Gastrocnemius medialis (tissue), 4 donors: Measurements from ENCODE around the gene EMCN. TPM values are rescaled to one million over a fixed set of nuclear protein-coding genes. Genes with fewer than 3 reads are reported as not detected.

Source experiments
- ATAC-seq, 2 donors: fragments of 150-250 bp; one replicate each; pipeline ENCODE4 v1.9.1; 2016
- DNase-seq, 2 donors: peaks; one replicate each; pipeline ENCODE4 v3.0.0-alpha.2; 2019
- H3K27ac ChIP-seq, 4 donors: fragments of 200-600 bp; sonication (generic); 1 replicate in 1 of 4; 2 replicates in 3 of 4; pipeline ENCODE4 v1.5.1; 2016 to 2018; ENCODE audit warnings: mild to moderate bottlenecking in 2 of 4, moderate library complexity in 1 of 4
- H3K27me3 ChIP-seq, 3 donors: fragments of 200-600 bp; sonication (generic) in 2 of 3; 1 replicate in 1 of 3; 2 replicates in 2 of 3; pipeline versions ENCODE4 v1.5.1 to v1.6.0; 2016 to 2019; ENCODE audit warnings: mild to moderate bottlenecking in 1 of 3, moderate library complexity in 1 of 3
- H3K36me3 ChIP-seq, 2 donors: fragments of 200-600 bp; sonication (generic) in 1 of 2; one replicate each; pipeline ENCODE4 v1.5.1; 2017 to 2018
- H3K4me1 ChIP-seq, 2 donors: fragments of 200-600 bp; sonication (generic) in 1 of 2; one replicate each; pipeline ENCODE4 v1.5.1; 2016 to 2017; ENCODE audit warnings: mild to moderate bottlenecking in 2 of 2
- H3K4me3 ChIP-seq, 4 donors: fragments of 200-600 bp; sonication (generic) in 3 of 4; 1 replicate in 1 of 4; 2 replicates in 3 of 4; pipeline ENCODE4 v1.5.1; 2016 to 2019; ENCODE audit warnings: mild to moderate bottlenecking in 2 of 4
- H3K9me3 ChIP-seq, 3 donors: fragments of 200-600 bp; sonication (generic) in 2 of 3; 1 replicate in 1 of 3; 2 replicates in 2 of 3; pipeline ENCODE4 v1.5.1; 2016 to 2019
- CTCF ChIP-seq, 5 experiments: fragments of 450-650 bp in 3 of 5; fragments of 200-600 bp in 2 of 5; sonication (generic) in 2 of 5; IDR thresholded peaks in 4 of 5; conservative IDR thresholded peaks in 1 of 5; 1 replicate in 4 of 5; 2 replicates in 1 of 5; pipeline ENCODE4 v1.5.1; 2016 to 2019; ENCODE audit warnings: antibody characterized with exemption in 5 of 5, mild to moderate bottlenecking in 3 of 5, moderate library complexity in 3 of 5
- POLR2A ChIP-seq, 2 donors: fragments of 450-650 bp; IDR thresholded peaks; one replicate each; pipeline ENCODE4 v1.6.1; 2017; ENCODE audit warnings: antibody characterized with exemption in 2 of 2, mild to moderate bottlenecking in 2 of 2, moderate library complexity in 2 of 2
- in situ Hi-C, 4 donors: fragments of 200-750 bp; cut with MboI; loops; one replicate each; pipeline versions ENCODE4 v1.15.0 to v1.8.0; 2017; ENCODE audit warnings: low sequenced_read_pairs in 4 of 4
- intact Hi-C: fragments of 100-400 bp; cut with DNase I; formaldehyde crosslinking; loops from one replicate; pipeline ENCODE4 v1.15.1; 2023; ENCODE audit warnings: low total_unique reads
- total RNA-seq, 4 donors: library from RNA; depleted of rRNA; stranded (reverse); fragments of >200 nt; gene quantifications; one replicate each; pipeline versions ENCODE4 v1.1.0 to v1.2.3, GENCODE V29; 2016

EMCN gene
- total RNA-seq, 4 donors from 2014 or later: 10.8 to 27.5 (median 12.2) TPM

DNA sequence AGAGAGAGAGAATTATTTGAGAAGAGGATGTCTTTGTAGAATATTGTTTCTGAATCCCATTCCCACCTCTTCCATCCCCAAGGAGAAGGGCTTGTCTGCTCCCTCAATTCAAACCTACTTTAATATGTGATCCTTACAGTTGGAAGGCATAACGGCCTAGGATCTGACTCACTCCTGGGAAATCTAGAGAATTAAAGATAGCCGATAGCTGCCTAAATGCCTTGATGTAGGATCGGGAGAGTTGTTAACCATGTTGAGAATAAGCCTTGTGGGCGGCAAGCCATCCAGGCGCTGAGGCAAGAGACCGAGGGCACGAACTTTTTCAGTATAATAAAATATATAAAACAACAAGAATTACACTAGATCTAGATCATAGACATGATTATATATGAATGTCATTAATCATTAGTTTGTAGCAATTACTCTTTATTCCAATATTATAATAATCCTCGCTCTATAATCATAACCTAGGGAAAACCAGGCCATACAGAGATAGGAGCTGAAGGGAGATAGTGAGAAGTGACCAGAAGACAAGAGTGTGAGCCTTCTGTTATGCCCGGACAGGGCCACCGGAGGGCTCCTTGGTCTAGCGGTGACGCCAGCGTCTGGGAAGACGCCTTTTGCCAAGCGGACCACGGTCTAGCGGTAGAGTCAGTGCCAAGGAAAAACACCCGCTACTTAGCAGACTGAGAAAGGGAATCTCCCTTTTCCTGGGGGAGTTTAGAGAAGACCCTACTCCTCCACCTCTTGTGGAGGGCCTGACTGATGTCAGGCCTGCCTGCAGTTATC lies 13.5 kb downstream of the EMCN start:
- in situ Hi-C loops: no loop called here
- ATAC-seq: no peak
- TF ChIP-seq CTCF (IDR thresholded peaks at IDR 0.05 in 4 of 5, conservative IDR thresholded peaks at IDR 0.05 in 1 of 5) (no peak), POLR2A (IDR thresholded peaks at IDR 0.05) (no peak)
- Histone ChIP-seq H3K27me3 (no peaks in the 10 kb centered on the region), H3K4me3 (no peak overlapping the region), H3K27ac (no peak overlapping the region), H3K36me3 (no peaks in the 10 kb centered on the region), H3K4me1 (peaks cover 0 to 4% of the 10 kb centered on the region in 2 donors), H3K9me3 (no peaks in the 10 kb centered on the region)
- intact Hi-C loops: no loop called here
- no peak for DNase-seq

- H3K9me3 ChIP-seq: no peaks in the 10 kb centered on the region
- intact Hi-C loops (no loop called here), in situ Hi-C loops (no loop called here)
- no peak overlapping the region for H3K27ac ChIP-seq
- H3K4me3 ChIP-seq: no peak overlapping the region
- no peaks in the 10 kb centered on the region for H3K27me3 ChIP-seq
- no peak for TF ChIP-seq POLR2A (IDR thresholded peaks at IDR 0.05)
- no peak for TF ChIP-seq CTCF (IDR thresholded peaks at IDR 0.05 in 4 of 5, conservative IDR thresholded peaks at IDR 0.05 in 1 of 5)
- no peaks in the 10 kb centered on the region for H3K4me1 ChIP-seq
- no peak for DNase-seq
- no peaks in the 10 kb centered on the region for H3K36me3 ChIP-seq
- no peak for ATAC-seq
Measured at GRCh38 chr4:100497791-100498190, 20.0 kb downstream of the EMCN start.

DNA sequence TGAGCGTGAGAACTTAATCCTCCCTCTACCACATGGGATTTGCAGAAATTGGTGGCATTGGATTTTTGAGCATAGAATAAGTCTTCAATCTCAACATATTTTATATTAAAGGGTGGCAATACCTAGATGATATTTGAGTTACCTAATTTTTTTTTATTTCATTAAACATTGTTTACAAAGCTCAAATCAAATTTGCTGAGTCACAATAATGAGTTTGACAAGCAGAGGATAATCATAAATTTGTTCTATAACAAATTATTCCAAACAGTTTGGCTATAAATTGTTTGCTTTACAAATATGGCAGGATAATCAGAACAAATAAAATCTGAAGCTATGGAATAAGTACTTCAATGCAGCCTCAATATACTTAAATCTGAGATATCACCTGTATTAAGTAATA lies 22.7 kb downstream of the EMCN start:
- no peaks in the 10 kb centered on the region for H3K27me3 ChIP-seq
- no peaks in the 10 kb centered on the region for H3K9me3 ChIP-seq
- H3K4me1 ChIP-seq: no peaks in the 10 kb centered on the region
- in situ Hi-C loops (no loop called here), intact Hi-C loops (no loop called here)
- no peak for ATAC-seq
- DNase-seq: no peak
- no peak overlapping the region for H3K4me3 ChIP-seq
- no peak for TF ChIP-seq POLR2A (IDR thresholded peaks at IDR 0.05)
- no peak for TF ChIP-seq CTCF (IDR thresholded peaks at IDR 0.05 in 4 of 5, conservative IDR thresholded peaks at IDR 0.05 in 1 of 5)
- H3K36me3 ChIP-seq: no peaks in the 10 kb centered on the region
- no peak overlapping the region for H3K27ac ChIP-seq

DNA sequence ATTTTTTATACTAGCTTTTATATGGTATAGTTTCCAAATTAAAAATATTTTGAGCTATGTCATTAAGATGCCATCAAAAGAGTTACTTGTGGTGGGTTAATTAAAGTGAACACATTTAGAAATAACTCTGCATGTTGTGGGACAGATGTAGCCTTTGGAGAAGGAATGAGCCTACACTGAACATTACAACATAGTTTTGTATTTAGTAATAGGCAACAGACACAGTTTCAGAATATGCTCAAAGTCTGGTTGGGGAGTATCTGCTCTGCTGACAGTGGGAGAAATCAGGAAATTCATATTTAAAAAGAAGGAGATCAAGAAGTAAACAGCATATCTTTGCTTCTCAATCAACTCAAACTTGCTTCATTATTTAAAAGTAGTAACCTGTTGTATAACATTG lies 23.7 kb downstream of the EMCN start:
- H3K27ac ChIP-seq: no peak overlapping the region
- H3K9me3 ChIP-seq: no peaks in the 10 kb centered on the region
- no peak overlapping the region for H3K4me3 ChIP-seq
- H3K4me1 ChIP-seq: no peaks in the 10 kb centered on the region
- H3K27me3 ChIP-seq: no peaks in the 10 kb centered on the region
- no peaks in the 10 kb centered on the region for H3K36me3 ChIP-seq
- ATAC-seq (no peak), DNase-seq (no peak)
- no peak for TF ChIP-seq POLR2A (IDR thresholded peaks at IDR 0.05)
- TF ChIP-seq CTCF (IDR thresholded peaks at IDR 0.05 in 4 of 5, conservative IDR thresholded peaks at IDR 0.05 in 1 of 5): no peak
- intact Hi-C loops (no loop called here), in situ Hi-C loops (no loop called here)

GRCh38 chr4:100493756-100494155 lies 24.1 kb downstream of the EMCN start:
- TF ChIP-seq POLR2A (IDR thresholded peaks at IDR 0.05) (no peak), CTCF (IDR thresholded peaks at IDR 0.05 in 4 of 5, conservative IDR thresholded peaks at IDR 0.05 in 1 of 5) (no peak)

More at GRCh38 chr4:100493756-100494155, 24.1 kb downstream of the EMCN start:
- Histone ChIP-seq H3K4me1 (no peaks in the 10 kb centered on the region), H3K36me3 (no peaks in the 10 kb centered on the region), H3K9me3 (no peaks in the 10 kb centered on the region), H3K27ac (no peak overlapping the region), H3K27me3 (no peaks in the 10 kb centered on the region), H3K4me3 (no peak overlapping the region)
- DNase-seq (no peak), ATAC-seq (no peak)
- in situ Hi-C loops (no loop called here), intact Hi-C loops (no loop called here)
